ENCODE measurements around the gene TNFRSF13B.
"Not testable (repeated sequence)": the region's sequence is repeated elsewhere in the genome, so short reads cannot be mapped to it uniquely, and the experiment has no call there.

The TNFRSF13B gene

GRCh38 chr17:16931318-16932060 lies 40.4 kb downstream of the TNFRSF13B start:
- H3K27ac ChIP-seq: no peak overlapping the region
- H3K4me3 ChIP-seq: no peak overlapping the region

GRCh38 chr17:16930571-16931317 lies 41.2 kb downstream of the TNFRSF13B start:
- Histone ChIP-seq H3K4me3 (no peak overlapping the region), H3K27ac (no peak overlapping the region)

- no peak overlapping the region for H3K27ac ChIP-seq
Measured at GRCh38 chr17:16929757-16930520, 42.0 kb downstream of the TNFRSF13B start.

GRCh38 chr17:16929035-16929680 lies 42.8 kb downstream of the TNFRSF13B start:
- Histone ChIP-seq H3K4me3 (no peak overlapping the region), H3K27ac (no peak overlapping the region)

More at GRCh38 chr17:16929757-16930520, 42.0 kb downstream of the TNFRSF13B start:
- no peak overlapping the region for H3K4me3 ChIP-seq

GRCh38 chr17:16928406-16929034 lies 43.4 kb downstream of the TNFRSF13B start:
- H3K4me3 ChIP-seq: no peak overlapping the region
- H3K27ac ChIP-seq: no peak overlapping the region

- H3K27ac ChIP-seq: no peak overlapping the region
- no peak overlapping the region for H3K4me3 ChIP-seq
Measured at GRCh38 chr17:16927641-16928321, 44.1 kb downstream of the TNFRSF13B start.

- no peak overlapping the region for H3K27ac ChIP-seq
- no peak overlapping the region for H3K4me3 ChIP-seq
Measured at GRCh38 chr17:16926571-16927451, 45.1 kb downstream of the TNFRSF13B start.

- H3K27ac ChIP-seq: no peak overlapping the region
Measured at GRCh38 chr17:16926061-16926511, 45.8 kb downstream of the TNFRSF13B start.

GRCh38 chr17:16925461-16926060 lies 46.4 kb downstream of the TNFRSF13B start:
- no peak overlapping the region for H3K4me3 ChIP-seq
- H3K27ac ChIP-seq: no peak overlapping the region

More at GRCh38 chr17:16926061-16926511, 45.8 kb downstream of the TNFRSF13B start:
- no peak overlapping the region for H3K4me3 ChIP-seq

- no peak overlapping the region for H3K4me3 ChIP-seq
- no peak overlapping the region for H3K27ac ChIP-seq
Measured at GRCh38 chr17:16924696-16925440, 47.0 kb downstream of the TNFRSF13B start.

- H3K27ac ChIP-seq: no peak overlapping the region
- no peak overlapping the region for H3K4me3 ChIP-seq
Measured at GRCh38 chr17:16923904-16924695, 47.8 kb downstream of the TNFRSF13B start.

- H3K27ac ChIP-seq: no peak overlapping the region
- H3K4me3 ChIP-seq: no peak overlapping the region
Measured at GRCh38 chr17:16923097-16923903, 48.6 kb downstream of the TNFRSF13B start.

- no peak overlapping the region for H3K27ac ChIP-seq
Measured at GRCh38 chr17:16922386-16923096, 49.4 kb downstream of the TNFRSF13B start.

GRCh38 chr17:16921451-16921850 lies 50.5 kb downstream of the TNFRSF13B start:
- H3K4me3 ChIP-seq, H3K27ac ChIP-seq: not testable (repeated sequence)

More at GRCh38 chr17:16922386-16923096, 49.4 kb downstream of the TNFRSF13B start:
- H3K4me3 ChIP-seq: no peak overlapping the region

All from skin epidermis (tissue), 12 donors.